ENCODE results near the gene ASCL5.
A peak's percentile ranks its signal among the peaks of the same experiment; 100 is the strongest.
"Not testable (repeated sequence)": the region's sequence is repeated elsewhere in the genome, so short reads cannot be mapped to it uniquely, and the experiment has no call there.

The ASCL5 gene, protein sequence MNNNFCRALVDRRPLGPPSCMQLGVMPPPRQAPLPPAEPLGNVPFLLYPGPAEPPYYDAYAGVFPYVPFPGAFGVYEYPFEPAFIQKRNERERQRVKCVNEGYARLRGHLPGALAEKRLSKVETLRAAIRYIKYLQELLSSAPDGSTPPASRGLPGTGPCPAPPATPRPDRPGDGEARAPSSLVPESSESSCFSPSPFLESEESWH

DNA sequence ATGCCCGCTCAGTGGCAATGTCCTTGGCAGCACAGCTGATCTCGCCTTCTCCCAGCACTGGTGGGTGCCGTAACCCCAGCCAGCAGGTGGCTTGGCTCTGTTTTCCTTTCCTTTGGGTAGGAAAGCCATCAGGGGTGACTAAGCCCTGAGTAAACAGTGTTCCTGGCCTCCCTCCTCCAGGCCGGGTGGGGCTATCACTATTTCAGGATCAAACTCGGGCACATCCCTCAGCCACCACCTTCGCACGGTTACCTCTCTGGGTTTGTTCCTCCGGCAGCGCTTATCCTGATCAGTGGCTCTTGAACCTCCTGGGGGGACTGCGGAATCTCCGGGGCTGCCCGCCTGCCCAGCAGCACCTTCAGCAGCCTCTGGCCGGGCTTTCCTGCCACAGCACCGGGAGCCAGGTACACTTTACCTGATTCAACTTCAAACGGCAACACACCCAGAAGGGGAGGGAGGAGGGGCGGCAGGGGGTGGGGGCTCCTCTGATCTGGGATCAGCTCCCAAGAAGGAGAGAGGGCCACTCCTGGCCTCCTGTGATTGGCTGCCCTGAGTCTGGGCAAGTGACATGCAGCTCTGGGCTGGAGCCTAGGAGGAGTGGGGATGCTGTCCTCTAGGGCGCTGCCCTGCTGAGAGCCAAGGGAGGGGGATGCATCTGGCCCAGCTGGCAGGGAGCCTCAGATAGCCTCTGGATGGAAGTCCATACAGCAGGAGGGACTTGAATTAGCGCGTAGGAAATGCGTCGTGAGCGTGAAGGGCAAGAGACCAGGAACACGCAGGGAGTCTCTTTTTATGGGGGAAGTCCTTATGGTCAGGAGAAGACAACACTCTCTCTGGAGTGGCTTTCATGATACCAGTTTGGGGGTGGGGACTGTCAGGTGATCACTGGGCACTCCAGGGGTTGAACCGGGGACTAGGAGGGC is at the start of gene ASCL5:
Gene ASCL5 (minus strand): TSS at position 353 of the 923 bp plus-strand sequence. CDS start 11,812 bp downstream, outside the sequence.
- DNase-seq (ENCODE audit: low spot score), result no peak

DNA sequence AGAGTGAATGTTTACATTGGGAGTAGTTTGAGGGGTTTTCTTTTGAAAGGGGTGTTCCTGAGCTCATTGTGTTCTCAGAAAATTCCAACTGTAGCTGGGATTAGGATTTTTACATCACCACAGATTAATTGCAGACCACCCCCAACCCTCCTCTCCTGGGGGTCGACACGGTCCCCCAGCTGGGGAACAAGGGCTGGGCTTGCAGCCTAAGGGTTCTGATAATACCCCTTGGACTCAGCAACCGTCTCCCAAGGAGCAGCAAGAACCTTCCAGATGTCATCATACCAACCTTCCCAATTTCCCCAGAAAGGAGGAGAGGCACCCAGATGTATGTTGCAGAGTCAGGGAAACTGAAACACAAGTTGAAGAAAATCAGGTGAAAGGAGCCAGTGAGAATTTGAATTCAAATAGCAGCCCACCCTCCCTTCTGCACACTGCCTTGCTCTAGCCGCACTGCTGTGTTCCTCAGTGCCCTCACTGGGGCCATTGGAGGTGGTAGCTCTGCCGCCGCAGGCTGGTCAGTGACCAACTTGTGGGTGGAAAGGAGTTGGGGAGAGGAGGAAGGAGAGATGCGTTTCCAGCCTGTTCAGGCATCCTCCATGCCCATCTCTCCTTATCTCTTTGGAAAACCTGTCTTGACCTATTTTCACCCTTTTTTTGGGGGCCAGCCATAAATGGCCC is 49.0 kb upstream of the ASCL5 start:
- no peak for DNase-seq (ENCODE audit: low spot score)

GRCh38 chr1:201173736-201174135 is 46.8 kb upstream of the ASCL5 start:
- DNase-seq (ENCODE audit: low spot score), result no peak

DNA sequence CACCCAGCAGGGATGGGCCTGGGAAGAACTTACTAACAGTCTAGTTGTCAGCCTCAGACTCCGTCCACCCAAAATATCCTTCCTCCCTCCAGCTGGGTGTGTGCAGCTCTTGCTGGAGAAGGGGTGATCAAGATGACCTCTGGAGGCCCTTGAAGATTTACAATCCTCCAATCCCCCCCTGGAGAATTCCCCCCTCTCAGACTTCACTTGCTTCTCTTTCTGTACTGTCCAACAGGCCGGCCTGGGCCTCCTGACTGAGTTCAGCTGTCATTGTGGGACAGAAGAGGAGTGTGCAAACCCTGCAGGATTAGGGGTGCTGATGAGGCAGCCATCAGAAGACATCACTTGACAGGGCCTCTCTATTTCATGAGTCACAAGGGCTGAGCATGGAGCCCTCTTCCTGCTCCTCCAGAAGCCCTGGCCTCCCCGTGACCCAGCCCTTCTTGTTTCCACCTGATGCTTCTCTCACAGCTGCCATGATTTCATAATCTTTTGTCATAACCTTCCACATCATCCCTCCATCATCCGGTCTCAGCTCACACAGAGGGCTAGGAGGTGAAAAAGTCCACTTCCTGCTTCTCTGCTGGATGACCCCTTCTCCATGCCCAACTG is 46.1 kb upstream of the ASCL5 start:
- no peak for DNase-seq (ENCODE audit: low spot score)

DNA sequence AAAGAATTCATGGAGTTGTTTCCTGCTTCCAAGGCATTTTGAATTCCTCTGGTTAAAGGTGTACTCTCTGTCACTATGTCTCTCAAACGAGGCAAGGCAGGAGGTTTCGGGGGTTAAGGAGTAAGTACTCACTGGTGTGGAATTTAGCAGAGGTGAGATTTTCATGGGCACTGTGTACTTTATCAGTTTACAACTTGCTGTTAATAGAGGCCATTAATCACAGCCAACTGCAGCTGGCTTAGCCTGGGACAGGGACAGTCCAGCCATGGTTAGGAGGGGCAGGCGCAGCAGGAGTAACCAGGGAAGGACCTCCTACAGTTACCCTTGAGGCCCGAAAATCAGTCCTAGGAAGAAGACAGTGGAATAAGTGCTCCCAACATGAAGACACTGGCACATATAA is 45.3 kb upstream of the ASCL5 start:
- DNase-seq (ENCODE audit: low spot score), result no peak

GRCh38 chr1:201171063-201172036 is 44.4 kb upstream of the ASCL5 start:
- peak; percentile 46 for DNase-seq (ENCODE audit: low spot score)

DNA sequence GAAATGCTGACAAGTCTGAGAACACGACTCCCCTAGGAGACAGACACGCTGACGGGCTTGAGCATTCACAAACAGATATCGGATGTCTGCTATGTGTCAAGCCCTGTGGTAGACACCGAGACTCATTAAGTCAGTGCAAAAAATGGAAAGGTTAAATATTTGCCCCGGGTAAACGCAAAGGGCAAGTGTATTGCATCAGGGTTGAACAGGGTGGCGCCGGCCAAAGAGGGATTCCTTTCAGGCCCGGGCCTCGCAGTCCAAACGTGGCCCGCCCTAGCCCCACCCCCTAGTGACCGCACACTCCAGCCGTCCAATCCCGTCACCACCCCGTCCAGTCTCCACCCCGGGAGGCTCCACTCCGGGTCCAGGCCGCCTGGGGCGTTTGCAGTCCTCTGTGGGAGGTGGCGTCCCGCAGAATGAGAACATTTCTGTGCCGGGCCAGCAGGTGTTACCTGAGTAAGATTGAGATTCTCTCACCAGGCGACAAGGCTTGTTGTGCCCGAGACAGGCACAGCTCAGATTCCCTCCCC is 43.6 kb upstream of the ASCL5 start:
- peak; percentile 94 for DNase-seq (ENCODE audit: low spot score)

GRCh38 chr1:201169971-201170532 is 43.1 kb upstream of the ASCL5 start:
- no peak for DNase-seq (ENCODE audit: low spot score)

DNA sequence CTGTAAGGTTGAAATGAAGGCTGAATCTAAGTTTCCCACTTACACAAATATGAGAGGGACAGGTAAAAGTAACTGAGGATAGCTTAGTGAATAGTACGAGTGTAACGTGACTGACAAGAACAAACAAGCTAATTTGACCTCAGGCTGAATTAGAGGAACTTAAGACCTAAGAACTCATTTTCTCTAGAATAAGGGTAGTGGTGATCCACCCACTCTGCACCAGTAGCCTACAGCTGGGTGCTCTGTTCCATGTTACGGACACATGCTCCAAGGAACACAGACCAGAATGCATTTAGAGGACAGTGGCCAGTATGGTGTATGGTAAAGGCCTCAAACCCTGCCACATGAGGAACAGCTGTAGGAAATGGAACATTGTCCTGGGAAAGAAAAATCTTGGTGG is 42.2 kb upstream of the ASCL5 start:
- DNase-seq (ENCODE audit: low spot score), result no peak

GRCh38 chr1:201167041-201167991 is 40.3 kb upstream of the ASCL5 start:
- DNase-seq (ENCODE audit: low spot score), result no peak

DNA sequence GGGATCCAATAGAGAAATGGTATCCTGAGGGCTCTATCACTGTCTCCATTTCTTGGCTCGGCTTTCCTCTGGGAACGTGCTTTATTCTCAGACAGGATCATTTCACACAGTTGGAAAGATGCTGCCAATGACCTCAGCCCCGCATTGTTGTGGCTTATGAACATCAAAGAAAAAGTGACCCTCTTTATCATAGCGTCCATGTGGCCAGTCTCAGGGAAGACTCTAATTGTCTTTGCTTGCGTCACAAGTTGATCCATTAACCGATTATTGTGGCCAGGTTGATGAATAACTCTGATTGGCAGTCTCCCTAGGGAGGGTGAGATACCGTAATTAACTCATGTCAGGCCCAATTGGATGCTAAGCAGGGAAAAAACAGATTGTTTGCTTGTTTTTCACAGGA is 37.7 kb upstream of the ASCL5 start:
- DNase-seq (ENCODE audit: low spot score), result no peak

DNA sequence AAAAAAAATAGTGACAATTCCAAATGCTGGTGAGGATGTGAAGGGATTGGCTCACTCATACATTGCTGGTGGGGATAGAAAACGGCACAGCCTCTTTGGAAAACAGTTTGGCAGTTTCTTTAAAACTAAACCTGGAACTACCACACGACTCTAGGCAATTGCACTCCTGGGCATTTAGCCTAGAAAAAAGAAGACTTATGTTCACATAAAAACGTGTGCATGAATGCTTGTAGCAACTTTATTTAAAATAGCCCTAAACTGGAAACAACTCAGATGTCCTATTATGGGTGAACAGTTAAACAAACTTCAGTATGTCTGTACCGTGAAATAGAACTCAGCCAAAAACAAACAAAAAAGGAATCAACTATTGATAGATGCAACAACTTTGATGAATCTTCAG is 36.7 kb upstream of the ASCL5 start:
- no peak for DNase-seq (ENCODE audit: low spot score)

- not testable (repeated sequence) for DNase-seq (ENCODE audit: low spot score)
Observed at GRCh38 chr1:201163036-201163435, 36.1 kb upstream of the ASCL5 start.

DNA sequence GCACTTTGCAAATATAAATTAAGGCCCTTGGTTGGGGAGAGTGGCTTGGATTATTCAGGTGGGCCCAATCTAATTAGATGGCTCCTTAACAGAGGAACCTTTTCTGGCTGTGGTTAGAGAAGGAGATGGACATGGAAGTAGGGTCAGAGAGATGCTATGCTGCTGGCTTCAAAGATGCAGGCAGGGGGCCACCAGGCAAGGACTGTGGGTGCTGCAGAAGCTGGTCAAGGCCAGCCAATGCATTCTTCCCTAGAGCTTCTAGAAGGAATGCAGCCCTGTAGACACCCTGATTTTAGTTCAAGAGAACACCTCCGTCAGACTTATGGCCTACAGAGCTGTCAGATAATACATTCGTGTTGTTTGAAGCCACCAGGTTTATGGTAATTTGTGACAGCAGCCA is 31.0 kb upstream of the ASCL5 start:
- no peak for DNase-seq (ENCODE audit: low spot score)

DNA sequence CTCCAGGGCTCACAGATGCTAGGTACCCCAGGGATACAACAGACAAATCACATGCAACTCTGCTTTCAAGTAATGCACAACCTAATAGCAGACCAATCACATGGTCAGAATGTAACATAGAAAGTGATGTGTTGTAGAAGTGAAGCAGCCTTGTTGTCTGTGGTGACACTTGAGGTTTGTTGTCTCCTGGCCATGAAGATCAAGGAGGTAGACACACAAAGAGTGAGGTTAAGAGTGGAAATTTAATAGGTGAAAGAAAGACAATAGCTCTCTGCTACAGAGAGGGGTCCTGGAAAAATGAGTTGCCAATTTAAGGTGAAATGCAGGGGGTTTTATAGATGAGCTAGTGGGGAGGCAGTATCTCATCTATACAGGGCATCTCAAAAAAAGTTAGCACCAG is 29.8 kb upstream of the ASCL5 start:
- no peak for DNase-seq (ENCODE audit: low spot score)

- DNase-seq (ENCODE audit: low spot score), result no peak
Observed at GRCh38 chr1:201156346-201156745, 29.4 kb upstream of the ASCL5 start.

DNA sequence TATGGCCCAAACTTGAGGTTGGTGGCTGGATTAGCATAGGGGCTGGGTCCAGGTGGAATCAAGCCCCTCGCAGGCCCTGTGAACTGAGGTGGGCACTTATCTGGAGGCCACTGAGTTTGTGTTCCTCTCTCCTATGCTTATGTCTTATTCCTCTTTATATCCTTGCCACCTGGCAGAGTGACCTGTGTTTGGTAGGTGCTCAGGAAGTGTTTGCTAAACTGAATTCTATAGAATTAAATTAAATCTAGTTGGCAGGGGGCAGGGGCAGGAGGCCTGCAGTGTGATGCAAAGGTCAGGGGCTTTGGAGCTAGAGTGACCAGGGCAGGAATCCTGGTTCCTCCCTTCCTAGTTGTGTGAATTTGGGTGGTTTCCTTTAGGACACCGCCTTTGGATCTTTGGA is 28.4 kb upstream of the ASCL5 start:
- DNase-seq (ENCODE audit: low spot score), result no peak

- peak; percentile 90 for DNase-seq (ENCODE audit: low spot score)
Observed at GRCh38 chr1:201154389-201155165, 27.6 kb upstream of the ASCL5 start, which contains the start of gene TMEM9. TMEM9 (minus strand) TSS chr1:201154474; CDS start chr1:201153923, 551 bp downstream.

Data from HuH-7 (cell line).